ENCODE results near the gene KIF3B. TPM values are rescaled to one million over a fixed set of nuclear protein-coding genes. Genes with fewer than 3 reads are reported as not detected.

Gene KIF3B
- total and polyA plus RNA-seq, 10 of the 15 experiments (the other 5 are each of a cell fraction or from before 2014, with no cell fraction given): 7.4 to 37.3 (median 25.9) TPM

- ChIA-PET CTCF (no interaction called here), SMC1A (ENCODE audit: uncharacterized antibody, unreplicated experiment) (interaction anchor here (1.0 to 1.1 kb wide), 4 partner anchors 11 to 79 kb away, joined by 3 to 4 read pairs (median 3); no protein-coding TSS in a partner anchor), RAD21 (ENCODE audit: unreplicated experiment) (interaction anchor here (1.4 kb wide), 1 partner anchor 50 kb away, joined by 3 read pairs; no protein-coding TSS in a partner anchor), POLR2A (interaction anchor here (0.6 kb wide), 2 partner anchors 109 to 254 kb away, joined by 3 read pairs; no protein-coding TSS in a partner anchor)
- Histone ChIP-seq H3K9me3 (replicated peaks; ENCODE audit: control insufficient read depth, insufficient read depth, low read length) (no peaks in the 10 kb centered on the region; the same call in 2 of the 3 replicates), H4K20me1 (ENCODE audit: control insufficient read depth, insufficient read depth) (no peaks in the 10 kb centered on the region), H3K79me2 (ENCODE audit: control insufficient read depth, insufficient read depth, low read length) (peaks cover 62% of the 10 kb centered on the region), H3K9ac (ENCODE audit: control insufficient read depth, insufficient read depth, low read length) (no peak overlapping the region), H2AFZ (ENCODE audit: control insufficient read depth, low read depth, low read length) (no peak overlapping the region), H3K36me3 (ENCODE audit: control insufficient read depth in 2 of 2, insufficient read depth in 2 of 2, low read length in 1 of 2) (peaks cover 0 to 3% of the 10 kb centered on the region in 2 experiments; a peak in 1 of 4 replicates), H3K4me3 (no peak overlapping the region; the same call in 1 of the 2 replicates), H3K4me2 (ENCODE audit: control insufficient read depth, insufficient read depth) (peak overlapping the region; percentile 11), H3K27ac (ENCODE audit: control insufficient read depth, insufficient read depth) (no peak overlapping the region), H3K27me3 (replicated peaks in 1 of 2; ENCODE audit: control insufficient read depth in 2 of 2, insufficient read depth in 2 of 2, low read length in 1 of 2) (no peaks in the 10 kb centered on the region), H3K4me1 (ENCODE audit: control insufficient read depth, insufficient read depth, low read length) (peaks cover 37% of the 10 kb centered on the region)
- no peak for TF ChIP-seq MTA2 (IDR thresholded peaks at IDR 0.05; ENCODE audit: low read depth)
- intact Hi-C loops (cut with micrococcal nuclease; ENCODE audit: unreplicated experiment): no loop called here
- in situ Hi-C loops (cut with MboI): no loop called here
- WGBS (ENCODE audit: insufficient coverage, insufficient replicate concordance, low lambda C conversion rate, missing lambda C conversion rate): 91% methylated on average over 4 of the region's 4 CpGs
- no TSS peak for BruUV-seq (replicated peaks)
- FAIRE-seq (no peak), ATAC-seq (no peak), DNase-seq (ENCODE audit: low read depth, low spot score) (no peak)
Measured at GRCh38 chr20:32282461-32282860, 5.0 kb downstream of the KIF3B start.

DNA sequence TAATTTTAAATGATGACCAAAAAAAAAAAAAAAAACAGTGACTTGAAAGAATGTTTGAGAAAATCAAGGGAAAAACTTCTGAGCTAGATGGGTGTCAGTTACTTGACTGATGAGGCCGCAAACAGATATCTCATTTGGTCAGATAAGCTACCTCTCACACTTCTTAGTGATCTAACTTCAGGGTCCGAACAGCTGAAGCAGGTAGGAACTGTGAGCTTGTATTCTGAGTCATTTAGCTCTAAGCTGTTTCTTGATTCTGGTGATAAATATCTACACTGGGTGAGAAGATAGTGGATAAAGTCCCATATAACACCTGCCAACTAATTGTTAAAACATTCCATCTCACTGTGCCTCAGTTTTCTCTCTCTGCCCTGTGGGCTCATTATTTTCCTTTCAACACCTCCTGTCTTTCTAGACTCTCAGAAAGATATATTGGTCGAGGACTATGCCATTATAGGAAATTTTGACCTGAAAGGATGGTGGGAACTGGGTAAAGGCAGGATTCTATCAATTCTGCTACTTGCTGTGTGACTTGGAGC lies 7.7 kb downstream of the KIF3B start:
- in situ Hi-C loops (cut with MboI) (no loop called here), intact Hi-C loops (cut with micrococcal nuclease; ENCODE audit: unreplicated experiment) (loop anchor here (5.0 kb wide), 1 partner anchor 78 kb away; the partner anchor contains the start of genes PLAGL2 and POFUT1)
- Histone ChIP-seq H3K9me3 (replicated peaks; ENCODE audit: control insufficient read depth, insufficient read depth, low read length) (no peaks in the 10 kb centered on the region; the same call in 2 of the 3 replicates), H3K36me3 (ENCODE audit: control insufficient read depth in 2 of 2, insufficient read depth in 2 of 2, low read length in 1 of 2) (peaks cover 0 to 8% of the 10 kb centered on the region in 2 experiments; a peak in 3 of 4 replicates), H3K4me2 (ENCODE audit: control insufficient read depth, insufficient read depth) (peak overlapping the region; percentile 73), H3K4me1 (ENCODE audit: control insufficient read depth, insufficient read depth, low read length) (peaks cover 31% of the 10 kb centered on the region), H3K27ac (ENCODE audit: control insufficient read depth, insufficient read depth) (peak overlapping the region; percentile 92), H3K9ac (ENCODE audit: control insufficient read depth, insufficient read depth, low read length) (peak overlapping the region; percentile 53), H2AFZ (ENCODE audit: control insufficient read depth, low read depth, low read length) (no peak overlapping the region; the same call in 1 of the 2 replicates), H3K4me3 (peak overlapping the region; percentile 54; the same call in 1 of the 2 replicates), H4K20me1 (ENCODE audit: control insufficient read depth, insufficient read depth) (no peaks in the 10 kb centered on the region), H3K27me3 (replicated peaks in 1 of 2; ENCODE audit: control insufficient read depth in 2 of 2, insufficient read depth in 2 of 2, low read length in 1 of 2) (no peaks in the 10 kb centered on the region), H3K79me2 (ENCODE audit: control insufficient read depth, insufficient read depth, low read length) (peaks cover 61% of the 10 kb centered on the region)
- no TSS peak for BruUV-seq (replicated peaks)
- SMC1A ChIA-PET (ENCODE audit: uncharacterized antibody, unreplicated experiment): interaction anchor here (0.6 to 3.0 kb wide), 28 partner anchors 8 to 601 kb away, joined by 3 to 26 read pairs (median 4); partner anchors contain the start of genes ASXL1 and KIF3B
- CTCF ChIA-PET: interaction anchor here (0.6 to 2.5 kb wide), 17 partner anchors 9 to 387 kb away, joined by 3 to 12 read pairs (median 4); partner anchors contain the start of gene ASXL1
- DNase-seq (ENCODE audit: low read depth, low spot score) (peak; percentile 40), FAIRE-seq (peak; percentile 69), ATAC-seq (peak; percentile 69)
- RAD21 ChIA-PET (ENCODE audit: unreplicated experiment): interaction anchor here (0.9 to 2.8 kb wide), 23 partner anchors 8 to 367 kb away, joined by 3 to 28 read pairs (median 4); partner anchors contain the start of genes ASXL1 and KIF3B
- POLR2A ChIA-PET: interaction anchor here (0.5 to 3.5 kb wide), 15 partner anchors 9 to 231 kb away, joined by 3 to 38 read pairs (median 5); partner anchors contain the start of genes ASXL1 and KIF3B
- WGBS (ENCODE audit: insufficient coverage, insufficient replicate concordance, low lambda C conversion rate, missing lambda C conversion rate): 18% methylated on average over 3 of the region's 3 CpGs
- TF ChIP-seq MTA2 (IDR thresholded peaks at IDR 0.05; ENCODE audit: low read depth) (no peak), CREB1 (IDR thresholded peaks at IDR 0.05; ENCODE audit: low read depth) (0 out of 2 replicates have a peak, but pooled peaks have one; percentile 24), RFX5 (IDR thresholded peaks at IDR 0.05; ENCODE audit: low read depth, low read length) (no peak), PKNOX1 (IDR thresholded peaks at IDR 0.05) (peak; percentile 45; the same call in 1 of the 2 replicates), CEBPB (IDR thresholded peaks at IDR 0.05; ENCODE audit: borderline replicate concordance in 1 of 2, low read depth in 2 of 2, low read length in 2 of 2) (0 out of 4 replicates have a peak, but pooled peaks of 1 of the 2 experiments have one; percentile 32), RBBP5 (conservative IDR thresholded peaks at IDR 0.05) (no peak), RAD21 (IDR thresholded peaks at IDR 0.05; ENCODE audit: insufficient read depth, low read depth, low read length) (no peak), EP300 (IDR thresholded peaks at IDR 0.05; ENCODE audit: borderline replicate concordance in 1 of 2, control insufficient read depth in 1 of 2, low read depth in 2 of 2, low read length in 2 of 2) (no peak), TAF1 (IDR thresholded peaks at IDR 0.05; ENCODE audit: borderline replicate concordance, low read depth, low read length) (no peak), TCF3 (IDR thresholded peaks at IDR 0.05; ENCODE audit: borderline replicate concordance, insufficient read depth, low read depth, low read length) (0 out of 2 replicates have a peak, but pooled peaks have one; percentile 26), ZNF207 (IDR thresholded peaks at IDR 0.05; ENCODE audit: borderline replicate concordance) (no peak), NFIC (IDR thresholded peaks at IDR 0.05; ENCODE audit: low read depth, low read length) (peak; percentile 42; the same call in 1 of the 2 replicates), STAT1 (conservative IDR thresholded peaks at IDR 0.05) (no peak), SUPT20H (IDR thresholded peaks at IDR 0.05; ENCODE audit: borderline replicate concordance, control insufficient read depth, low read depth, low read length) (no peak), JUNB (IDR thresholded peaks at IDR 0.05) (peak; percentile 69)
